ENCODE data around the gene F7. TPM values are rescaled to one million over a fixed set of nuclear protein-coding genes. Genes with fewer than 3 reads are reported as not detected.

The F7 gene
- total RNA-seq, 3 donors from 2014 or later, result 0.15 to 0.48 (median 0.33) TPM

DNA sequence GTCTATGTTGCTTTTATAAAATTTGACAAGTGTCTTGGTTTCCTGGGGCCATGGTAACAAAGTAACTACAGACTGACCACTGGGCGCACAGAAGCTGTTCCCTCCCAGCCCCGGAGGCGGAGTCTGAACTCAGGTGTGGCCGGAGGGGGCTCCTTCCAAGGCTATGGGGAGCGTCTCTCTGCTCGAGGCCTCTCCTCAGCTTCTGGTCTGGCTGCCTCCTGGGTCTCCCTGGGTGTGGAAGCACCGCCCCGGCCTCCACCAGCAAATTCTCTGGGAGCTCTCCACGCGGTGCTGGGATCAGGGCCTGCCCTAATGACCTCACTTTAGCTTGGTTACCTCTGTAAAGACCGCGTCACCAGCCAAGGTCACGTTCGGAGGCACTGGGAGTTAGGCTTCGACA lies 45.7 kb upstream of the F7 start:
- intact Hi-C loops (cut with DNase I; ENCODE audit: low total_unique reads), result loop anchor here (1.0 kb wide), 1 partner anchor 77 kb away; no protein-coding TSS in a partner anchor
- DNase-seq (ENCODE audit: low spot score in 2 of 2), result no peak

DNA sequence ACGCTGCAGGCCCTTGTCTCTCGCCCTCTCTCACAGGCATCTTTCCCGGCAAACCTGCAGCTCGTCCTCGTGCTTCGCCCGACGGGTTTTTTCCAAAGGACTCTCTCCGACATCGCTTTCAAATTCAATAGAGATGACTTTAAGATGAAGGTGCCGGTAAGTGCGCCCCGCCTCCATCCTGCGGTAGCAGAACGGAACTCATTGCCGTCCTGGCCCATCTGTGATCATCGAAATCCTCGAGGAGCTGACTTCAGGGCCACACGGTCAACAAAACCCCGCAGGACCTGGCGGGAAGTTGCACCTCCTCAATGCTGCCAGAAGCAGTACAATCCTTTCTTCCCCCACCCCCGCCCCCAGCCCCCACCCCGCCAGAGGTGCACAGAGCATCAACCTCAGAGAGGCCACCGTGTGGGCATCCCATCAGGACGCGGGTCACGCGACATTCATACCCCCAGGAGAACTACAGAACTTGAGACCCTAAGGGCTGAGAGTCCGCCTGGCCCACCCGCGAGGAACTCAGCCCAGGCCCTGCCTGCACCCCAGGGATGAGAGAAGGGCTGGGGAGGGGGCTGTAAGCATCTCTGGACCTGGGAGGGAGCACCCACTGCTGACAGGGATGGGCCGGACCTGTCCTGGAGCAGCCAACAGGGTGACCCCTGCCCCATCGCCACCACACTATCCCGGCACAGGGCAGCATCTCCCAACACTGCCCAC lies 44.9 kb upstream of the F7 start:
- H3K4me3 ChIP-seq, result no peak overlapping the region
- intact Hi-C loops (cut with DNase I; ENCODE audit: low total_unique reads), result no loop called here

More for the DNA sequence above, 45.7 kb upstream of the F7 start:
- TF ChIP-seq POLR2A (IDR thresholded peaks at IDR 0.05), result no peak
- TF ChIP-seq POLR2AphosphoS5 (IDR thresholded peaks at IDR 0.05), result no peak
- no peak for TF ChIP-seq CTCF (IDR thresholded peaks at IDR 0.05)
- Histone ChIP-seq H3K27me3 (no peaks in the 10 kb centered on the region), H3K4me1 (no peaks in the 10 kb centered on the region), H3K36me3 (no peaks in the 10 kb centered on the region), H3K27ac (no peak overlapping the region), H3K9me3 (no peaks in the 10 kb centered on the region), H3K4me3 (no peak overlapping the region)

GRCh38 chr13:113061271-113061625 lies 44.3 kb upstream of the F7 start:
- TF ChIP-seq POLR2AphosphoS5 (IDR thresholded peaks at IDR 0.05) (no peak), POLR2A (IDR thresholded peaks at IDR 0.05) (no peak), CTCF (IDR thresholded peaks at IDR 0.05) (no peak)
- H3K27ac ChIP-seq, result no peak overlapping the region
- H3K9me3 ChIP-seq, result no peaks in the 10 kb centered on the region
- intact Hi-C loops (cut with DNase I; ENCODE audit: low total_unique reads), result no loop called here
- DNase-seq (ENCODE audit: low spot score in 2 of 2), result no peak
- no peaks in the 10 kb centered on the region for H3K27me3 ChIP-seq
- H3K36me3 ChIP-seq, result no peaks in the 10 kb centered on the region
- no peak overlapping the region for H3K4me3 ChIP-seq
- H3K4me1 ChIP-seq, result no peaks in the 10 kb centered on the region

More for the DNA sequence above, 44.9 kb upstream of the F7 start:
- H3K9me3 ChIP-seq, result no peaks in the 10 kb centered on the region
- no peak for DNase-seq (ENCODE audit: low spot score in 2 of 2)
- H3K36me3 ChIP-seq, result no peaks in the 10 kb centered on the region
- H3K27me3 ChIP-seq, result no peaks in the 10 kb centered on the region
- no peaks in the 10 kb centered on the region for H3K4me1 ChIP-seq
- no peak for TF ChIP-seq POLR2AphosphoS5 (IDR thresholded peaks at IDR 0.05)
- TF ChIP-seq CTCF (IDR thresholded peaks at IDR 0.05), result no peak
- TF ChIP-seq POLR2A (IDR thresholded peaks at IDR 0.05), result no peak
- no peak overlapping the region for H3K27ac ChIP-seq

- intact Hi-C loops (cut with DNase I; ENCODE audit: low total_unique reads), result loop anchor here (1.0 kb wide), 1 partner anchor 28 kb away; no protein-coding TSS in a partner anchor
- no peaks in the 10 kb centered on the region for H3K27me3 ChIP-seq
- no peak for DNase-seq (ENCODE audit: low spot score in 2 of 2)
- H3K36me3 ChIP-seq, result no peaks in the 10 kb centered on the region
- no peaks in the 10 kb centered on the region for H3K9me3 ChIP-seq
- H3K27ac ChIP-seq, result no peak overlapping the region
- H3K4me3 ChIP-seq, result no peak overlapping the region
- H3K4me1 ChIP-seq, result no peaks in the 10 kb centered on the region
- no peak for TF ChIP-seq POLR2AphosphoS5 (IDR thresholded peaks at IDR 0.05)
- no peak for TF ChIP-seq POLR2A (IDR thresholded peaks at IDR 0.05)
- TF ChIP-seq CTCF (IDR thresholded peaks at IDR 0.05), result no peak
Measured at GRCh38 chr13:113061796-113062425, 43.7 kb upstream of the F7 start.

- H3K4me3 ChIP-seq, result no peak overlapping the region
- no peaks in the 10 kb centered on the region for H3K27me3 ChIP-seq
- no peak for DNase-seq (ENCODE audit: low spot score in 2 of 2)
- H3K4me1 ChIP-seq, result no peaks in the 10 kb centered on the region
- no peak overlapping the region for H3K27ac ChIP-seq
- no peak for TF ChIP-seq POLR2A (IDR thresholded peaks at IDR 0.05)
- TF ChIP-seq POLR2AphosphoS5 (IDR thresholded peaks at IDR 0.05), result no peak
- intact Hi-C loops (cut with DNase I; ENCODE audit: low total_unique reads), result loop anchor here (1.0 kb wide), 1 partner anchor 28 kb away; no protein-coding TSS in a partner anchor
- no peaks in the 10 kb centered on the region for H3K36me3 ChIP-seq
- no peaks in the 10 kb centered on the region for H3K9me3 ChIP-seq
Measured at GRCh38 chr13:113062691-113063090, 42.9 kb upstream of the F7 start.
